Brain pericyte (primary cell): ENCODE measurements around the gene SNX9.
"Not testable (repeated sequence)": the region's sequence is repeated elsewhere in the genome, so short reads cannot be mapped to it uniquely, and the experiment has no call there.

Experiments
- DNase-seq: peaks from one replicate; pipeline ENCODE4 v3.0.0-alpha.2; 2012; ENCODE audit warnings: low read depth, low spot score

The SNX9 gene

GRCh38 chr6:157858664-157859063 is 35.6 kb downstream of the SNX9 start:
- not testable (repeated sequence) for DNase-seq

DNA sequence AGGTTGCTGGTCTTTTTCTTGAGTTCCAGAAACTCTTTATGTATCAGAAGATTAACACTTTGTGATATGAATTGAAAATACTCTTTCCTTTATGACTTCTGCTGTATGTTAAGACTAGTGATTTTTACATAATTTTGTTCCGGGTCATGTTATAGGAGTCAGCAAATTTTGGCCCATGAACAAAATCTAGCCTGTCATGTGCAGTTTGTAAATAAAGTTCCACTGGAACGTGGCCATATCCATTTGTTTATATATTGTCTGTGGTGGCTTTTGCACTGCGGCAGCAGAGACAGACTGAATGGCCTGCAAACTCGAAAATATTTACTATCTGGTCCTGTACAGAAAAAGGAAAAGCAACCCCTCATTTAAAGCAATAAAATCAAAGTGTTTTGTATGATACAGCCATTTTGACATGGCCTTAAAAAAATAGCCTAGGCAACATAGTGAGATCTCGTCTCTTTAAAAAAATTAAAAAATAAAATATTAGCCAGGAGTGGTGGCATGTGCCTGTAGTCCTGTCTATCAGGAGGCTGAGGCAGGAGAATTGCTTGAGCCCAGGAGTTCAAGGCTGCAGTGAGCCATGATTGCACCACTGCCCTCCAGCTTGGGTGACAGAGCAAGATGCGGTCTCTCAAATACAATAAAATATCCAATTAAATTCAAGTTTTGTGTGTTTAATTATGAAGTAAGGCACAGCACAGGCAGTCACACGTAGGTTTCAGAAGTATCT is 36.9 kb downstream of the SNX9 start:
- no peak for DNase-seq

- DNase-seq: no peak
Observed at GRCh38 chr6:157860505-157860991, 37.5 kb downstream of the SNX9 start.

- no peak for DNase-seq
Observed at GRCh38 chr6:157861184-157861583, 38.1 kb downstream of the SNX9 start.

DNA sequence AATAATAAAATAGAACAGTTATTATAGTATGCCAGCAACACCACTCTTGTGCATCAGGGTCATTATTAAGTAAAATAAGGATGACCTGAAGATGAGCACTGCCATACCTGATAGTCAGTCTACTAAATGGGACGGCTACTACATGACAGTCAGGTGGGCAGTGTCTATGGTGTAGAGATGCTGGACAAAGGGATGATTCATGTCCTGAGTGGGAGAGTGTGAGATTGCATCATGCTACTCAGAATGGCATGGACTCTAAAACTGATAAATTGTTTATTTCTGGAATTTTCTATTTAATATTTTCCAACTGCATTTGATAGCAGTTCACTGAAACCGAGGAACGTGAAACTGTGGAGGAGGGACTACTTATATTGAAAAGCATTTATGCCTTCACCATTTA is 38.8 kb downstream of the SNX9 start:
- DNase-seq: no peak

DNA sequence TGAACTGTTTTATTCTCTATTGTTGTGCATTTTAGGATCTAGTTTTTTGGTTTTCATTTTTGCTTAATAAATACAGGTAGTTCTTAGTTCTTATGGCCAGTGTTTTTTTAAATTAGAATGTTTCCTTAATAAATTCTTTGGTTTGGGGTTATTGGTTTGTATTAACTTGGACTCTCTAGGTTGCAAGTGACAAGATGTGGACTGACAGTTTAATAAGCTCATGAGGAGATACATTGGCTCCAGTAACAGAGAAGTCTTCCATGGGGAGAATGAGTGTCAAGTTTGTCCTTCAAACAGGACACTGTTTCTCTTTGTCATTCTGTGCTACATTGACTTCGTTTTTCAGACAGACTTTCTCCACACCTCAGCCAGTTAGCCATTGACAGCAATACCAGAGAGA is 39.7 kb downstream of the SNX9 start:
- no peak for DNase-seq

- no peak for DNase-seq
Observed at GRCh38 chr6:157864185-157864761, 41.2 kb downstream of the SNX9 start.

- DNase-seq: no peak
Observed at GRCh38 chr6:157865249-157865648, 42.2 kb downstream of the SNX9 start.

DNA sequence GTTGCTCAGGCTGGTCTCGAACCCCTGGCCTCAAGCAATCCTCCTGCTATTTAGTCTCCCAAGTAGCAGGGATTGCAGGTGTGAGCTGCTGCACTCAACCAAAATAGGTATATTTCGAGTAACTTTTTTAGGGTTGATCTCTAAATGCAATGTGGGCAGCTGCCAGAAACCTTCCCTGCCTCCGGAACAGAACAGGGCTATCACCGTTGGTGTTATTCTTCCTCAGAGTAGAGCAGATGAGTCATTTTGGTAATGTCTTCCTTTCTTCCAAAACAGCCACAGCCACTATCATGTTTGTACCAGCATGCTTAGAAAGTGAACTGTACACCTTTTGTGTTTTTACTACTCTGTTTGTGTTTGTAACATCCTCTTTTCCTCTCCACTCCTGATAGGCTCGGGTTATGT is 44.1 kb downstream of the SNX9 start:
- no peak for DNase-seq

DNA sequence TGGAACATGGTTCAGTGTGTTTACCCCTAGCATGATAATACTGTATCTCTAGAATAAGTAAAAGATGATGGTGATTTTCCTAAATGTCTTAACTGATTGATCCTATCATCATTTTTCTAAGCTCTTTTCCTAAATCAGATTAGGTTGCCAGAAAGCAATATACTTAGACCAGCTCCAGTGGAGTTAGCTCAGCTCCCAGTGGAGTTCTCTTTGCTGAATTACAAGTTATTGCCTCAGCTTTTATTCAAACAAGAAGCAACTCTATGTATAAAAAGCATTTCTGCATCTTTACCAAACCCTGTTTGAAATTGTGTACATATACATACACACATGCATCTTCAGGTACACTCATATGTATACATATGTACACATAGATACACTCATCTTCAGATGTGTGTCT is 44.9 kb downstream of the SNX9 start:
- no peak for DNase-seq

GRCh38 chr6:157868835-157869234 is 45.8 kb downstream of the SNX9 start:
- no peak for DNase-seq

DNA sequence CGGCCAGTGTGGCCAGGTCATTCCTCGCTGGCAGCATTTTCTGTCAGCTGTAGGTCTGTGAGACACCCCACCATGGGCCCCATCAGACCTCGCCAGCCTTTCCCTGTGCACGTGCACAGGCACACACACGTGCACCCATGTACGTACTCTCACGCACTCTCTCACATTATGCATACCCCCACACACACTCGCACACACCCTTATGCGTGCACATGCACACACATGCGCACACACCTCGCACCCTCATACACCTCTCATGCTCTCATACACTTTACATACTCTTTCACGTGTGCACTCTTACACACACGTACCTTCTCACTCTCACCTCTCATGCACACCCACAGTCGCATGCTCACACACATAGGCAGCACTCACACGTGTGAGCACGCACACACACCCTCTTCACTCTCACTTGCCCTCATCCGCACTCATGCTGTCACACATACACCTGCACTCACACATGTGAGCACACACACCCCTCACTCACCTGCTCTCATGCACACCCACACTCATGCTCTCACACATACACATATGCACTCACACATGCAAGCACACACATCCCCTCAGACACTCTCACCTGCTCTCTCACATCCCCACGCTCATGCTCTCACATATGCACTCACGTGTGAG is 46.7 kb downstream of the SNX9 start:
- DNase-seq: no peak

- no peak for DNase-seq
Observed at GRCh38 chr6:157873735-157874344, 50.8 kb downstream of the SNX9 start.

DNA sequence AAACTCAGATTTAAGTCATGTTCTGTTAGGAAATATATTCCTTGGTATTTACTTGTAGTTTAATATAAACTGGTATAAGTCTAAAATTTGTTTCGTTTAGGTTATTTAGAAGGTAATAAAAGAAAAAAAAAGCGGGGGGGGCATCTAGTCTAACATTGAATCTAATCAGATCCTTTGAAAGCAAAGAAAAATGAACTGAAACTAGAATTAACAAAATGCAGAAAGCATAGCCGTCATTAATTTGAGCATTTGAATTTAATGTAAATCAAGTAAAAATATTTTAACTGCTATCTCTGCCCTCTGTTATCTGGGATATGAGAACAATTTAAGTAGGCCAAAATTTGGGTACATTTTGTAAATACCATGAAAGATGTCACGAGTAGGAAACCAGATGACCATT is 54.1 kb downstream of the SNX9 start:
- DNase-seq: no peak

GRCh38 chr6:157877573-157878438 is 54.8 kb downstream of the SNX9 start:
- no peak for DNase-seq

DNA sequence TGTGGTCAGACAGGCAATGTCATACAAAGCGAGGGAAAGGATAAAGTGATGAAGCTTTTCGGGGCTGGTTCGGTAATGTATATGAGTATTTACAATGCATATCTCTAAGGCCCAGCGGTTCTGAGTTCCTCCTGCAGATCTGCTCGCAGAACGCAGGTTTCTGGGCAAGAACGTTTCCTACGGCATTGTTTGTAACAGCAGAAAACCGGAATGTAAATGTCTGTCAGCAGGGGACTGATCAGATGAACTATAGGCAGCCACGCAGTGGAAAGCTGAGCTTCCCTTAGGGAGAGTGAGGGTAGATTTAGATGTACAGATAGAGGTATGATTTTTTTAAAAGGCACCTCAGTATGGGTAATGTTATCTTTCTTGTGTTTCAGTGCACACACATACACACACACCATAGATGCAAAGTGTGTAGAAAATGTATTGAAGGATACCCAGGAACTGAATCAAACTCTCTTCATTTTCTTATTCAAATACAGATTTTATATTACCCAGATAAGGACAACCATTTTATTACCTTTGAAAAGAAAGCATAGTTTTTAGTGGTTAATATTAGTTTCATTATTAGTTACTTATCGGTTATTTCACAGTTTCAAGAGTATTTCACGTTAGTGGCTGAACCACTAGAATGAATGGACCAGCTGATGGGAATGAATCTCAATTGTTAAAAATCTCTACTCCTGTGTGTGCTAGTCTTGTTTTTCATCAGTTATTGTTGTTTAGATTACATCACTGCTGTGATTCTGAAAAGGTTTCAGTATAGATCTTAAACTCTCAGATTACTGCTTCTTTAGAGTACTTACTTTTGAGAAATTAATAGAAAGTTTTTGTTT is 56.2 kb downstream of the SNX9 start:
- no peak for DNase-seq

DNA sequence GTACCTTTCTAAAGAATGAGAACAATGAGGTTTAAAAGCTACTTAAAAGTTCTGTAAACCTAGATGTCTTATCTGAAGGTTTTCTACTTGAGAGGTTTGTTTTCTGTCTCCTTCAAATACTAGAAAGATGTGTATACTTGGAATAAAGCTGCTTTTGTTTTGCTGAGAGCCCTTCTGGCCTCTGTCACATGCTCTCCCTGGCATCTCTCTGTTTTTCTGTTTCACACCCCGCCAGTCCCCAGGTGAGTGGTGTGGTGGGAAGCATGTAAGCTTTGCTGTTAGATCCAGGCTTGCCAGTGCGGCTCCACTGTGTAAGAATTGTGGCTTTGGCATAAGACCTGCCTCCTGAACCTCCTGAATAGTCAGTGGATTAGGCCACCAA is 56.8 kb downstream of the SNX9 start:
- no peak for DNase-seq

- no peak for DNase-seq
Observed at GRCh38 chr6:157880534-157880933, 57.5 kb downstream of the SNX9 start.

DNA sequence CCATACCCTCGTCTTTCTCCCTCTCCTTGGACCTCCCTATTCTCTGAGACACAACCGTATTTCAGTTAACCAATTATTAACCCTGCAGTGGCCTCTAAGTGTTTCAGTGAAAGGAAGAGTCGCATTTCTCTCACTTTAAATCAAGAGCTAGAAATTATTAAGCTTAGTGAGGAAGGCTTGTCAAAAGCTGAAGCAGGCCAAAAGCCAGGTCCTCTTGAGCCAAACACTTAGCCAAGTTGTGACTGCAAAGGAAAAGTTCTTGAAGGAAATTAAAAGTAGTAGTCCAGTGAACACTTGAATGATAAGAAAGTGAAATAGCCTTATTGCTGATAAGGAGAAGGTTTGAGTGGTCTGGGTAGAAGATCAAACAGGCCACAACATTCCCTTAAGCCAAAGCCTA is 58.3 kb downstream of the SNX9 start:
- DNase-seq: no peak

DNA sequence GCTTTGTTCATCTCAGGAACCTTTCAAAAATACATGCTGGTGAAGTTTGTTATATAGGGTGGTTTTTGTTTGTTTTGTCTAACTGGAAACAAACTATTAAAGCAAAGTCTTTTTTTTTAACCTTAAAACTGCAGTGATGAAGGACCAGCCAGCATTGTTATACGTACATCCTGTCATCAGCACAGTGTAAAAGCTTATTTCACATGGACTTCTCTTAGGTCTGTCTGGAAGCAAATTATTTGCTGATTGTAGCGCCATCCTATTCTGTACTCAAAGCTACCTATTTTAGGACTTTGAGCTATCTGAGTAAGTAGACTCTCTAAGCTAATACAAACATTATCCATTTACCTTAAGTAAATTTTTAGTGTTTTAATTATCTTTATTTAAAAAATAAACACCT is 61.7 kb downstream of the SNX9 start:
- DNase-seq: no peak
